Activated CD4-positive, alpha-beta T cell treated with anti-CD3 and anti-CD28 coated beads for 24 hours (primary cell): ENCODE measurements around the gene WNK1.
"Not testable (repeated sequence)": the region's sequence is repeated elsewhere in the genome, so short reads cannot be mapped to it uniquely, and the experiment has no call there.

Experiments
- DNase-seq, 2 donors: peaks; one replicate each; pipeline ENCODE4 v3.0.0-alpha.2; 2020; ENCODE audit warnings: low read depth in 2 of 2

Gene WNK1

DNA sequence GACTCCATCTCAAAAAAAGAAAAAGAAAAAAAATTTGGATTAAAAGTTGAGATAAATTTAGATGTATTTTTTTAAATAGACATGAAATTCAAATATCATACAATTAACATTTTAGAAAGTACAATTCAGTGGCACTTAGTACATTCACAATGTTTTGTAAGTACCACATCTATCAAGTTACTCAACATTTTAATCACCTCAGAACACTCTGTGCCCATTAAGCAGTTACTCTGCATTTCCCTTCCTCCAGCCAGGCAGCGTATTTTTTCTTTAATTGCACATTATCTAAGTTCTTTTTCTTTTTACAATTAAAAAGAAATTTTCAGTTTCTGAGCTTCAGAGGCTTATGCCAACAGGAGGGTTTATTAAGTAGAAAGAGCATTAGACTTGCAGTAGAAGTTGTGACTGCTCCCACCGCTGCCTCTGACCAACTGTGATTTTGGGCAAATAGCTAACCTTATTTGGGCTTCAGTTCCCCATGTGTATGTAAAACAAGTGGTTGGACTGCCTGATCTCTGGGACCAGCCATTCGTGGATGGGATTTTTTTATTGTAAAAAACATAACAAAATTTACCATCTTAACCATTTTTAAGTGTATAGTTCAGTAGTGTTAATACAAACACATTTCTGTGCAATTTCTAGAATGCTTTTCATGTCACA lies 65.7 kb downstream of the WNK1 start:
- DNase-seq = no peak

DNA sequence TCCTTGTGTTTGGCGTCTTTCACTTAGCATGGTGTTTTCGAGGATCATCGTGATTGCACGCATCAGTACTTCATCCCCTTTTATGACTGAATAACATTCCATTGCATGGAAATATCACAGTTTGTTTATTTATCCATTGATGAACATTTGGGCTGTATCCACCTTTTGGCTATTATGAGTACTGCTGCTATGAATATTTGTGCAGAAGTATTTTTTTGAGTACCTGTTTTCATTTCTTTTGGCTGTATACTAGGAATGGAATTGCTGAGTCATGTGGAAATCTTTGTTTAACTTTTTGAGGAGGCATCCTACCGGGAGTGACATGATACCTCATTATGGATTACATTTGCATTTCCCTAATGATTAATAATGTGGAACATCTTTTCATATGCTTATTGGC lies 66.4 kb downstream of the WNK1 start:
- DNase-seq = no peak

- no peak for DNase-seq
These were observed 68.0 kb downstream of the WNK1 start for GRCh38 chr12:820336-820735.

DNA sequence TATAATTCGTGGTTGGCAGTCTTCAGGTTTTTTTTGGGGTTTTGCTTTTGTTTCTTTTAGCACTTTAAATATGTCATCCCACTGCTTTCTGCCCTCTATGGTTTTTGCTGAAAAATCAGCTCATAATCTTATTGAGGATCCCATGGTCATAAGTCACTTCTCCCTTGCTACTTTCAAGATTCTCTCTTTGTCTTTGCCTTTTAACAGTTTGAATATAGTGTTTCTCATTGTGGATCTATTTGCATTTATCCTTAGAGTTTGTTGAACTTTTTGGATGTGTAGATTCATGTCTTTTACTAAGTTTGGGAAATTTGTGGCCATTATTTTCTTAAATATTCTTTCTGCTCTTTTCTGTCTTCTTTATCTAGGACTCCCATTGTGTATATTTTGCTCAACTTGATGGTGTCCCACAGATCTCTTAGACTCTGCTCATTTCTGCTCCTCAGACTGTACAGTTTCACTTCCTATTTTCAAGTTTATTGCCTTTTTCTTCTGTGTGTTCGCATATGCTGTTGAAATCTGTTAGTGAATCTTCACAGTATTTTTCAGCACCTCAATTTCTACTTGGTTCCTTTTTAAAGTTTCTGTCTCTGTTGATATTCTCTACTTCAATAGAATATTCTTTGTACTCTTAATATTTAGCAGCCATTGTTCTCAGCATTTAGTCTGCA lies 70.8 kb downstream of the WNK1 start:
- DNase-seq = no peak

DNA sequence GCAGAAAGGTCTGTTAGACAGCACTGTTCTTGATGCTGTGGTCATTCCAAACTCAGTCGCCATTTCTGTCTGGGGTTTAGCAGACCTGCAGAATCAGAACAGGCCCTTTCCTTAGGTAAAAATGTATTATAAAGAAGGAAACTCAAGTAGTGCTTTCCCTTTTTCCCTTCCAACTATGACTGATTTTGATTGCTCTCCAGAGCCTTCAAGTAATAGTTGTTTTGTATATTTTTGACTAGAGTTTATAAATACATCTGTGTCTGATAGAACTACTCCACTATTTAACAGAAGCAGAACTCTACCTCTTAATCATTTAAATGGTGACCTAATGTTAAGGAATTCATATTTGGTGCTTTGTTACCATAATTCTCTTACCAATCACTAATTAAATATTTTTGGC lies 74.0 kb downstream of the WNK1 start:
- DNase-seq = no peak

DNA sequence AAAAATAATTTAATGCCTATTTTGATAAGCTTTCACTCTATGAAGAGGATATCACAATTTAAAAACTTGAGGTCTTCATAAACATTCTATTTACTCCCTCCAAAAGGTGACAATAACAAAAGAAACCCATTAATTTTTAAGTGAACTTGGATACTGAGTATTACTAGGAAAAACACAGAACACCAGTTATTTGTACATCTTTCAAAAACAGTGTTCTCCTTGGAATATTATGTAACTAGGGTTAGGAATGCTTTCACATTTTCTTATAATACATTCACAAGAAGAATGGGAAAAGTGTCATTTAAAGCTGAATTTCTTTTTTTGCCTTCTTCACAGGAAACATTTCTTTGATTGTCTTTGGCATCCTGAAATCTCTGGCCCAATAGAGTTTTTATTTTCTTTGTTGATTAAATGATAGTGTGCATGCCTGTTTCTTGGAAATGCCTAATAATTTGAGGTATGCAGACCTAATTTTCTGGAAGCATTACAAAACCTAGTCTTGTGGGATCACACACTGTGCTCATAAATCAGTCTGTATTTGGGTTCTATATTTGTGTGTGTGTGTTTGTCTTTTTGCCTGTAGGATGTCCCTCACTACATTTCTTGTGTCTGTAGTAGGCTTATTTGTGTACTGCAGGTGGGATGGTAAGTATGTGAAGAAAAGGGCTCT lies 76.5 kb downstream of the WNK1 start:
- DNase-seq = no peak

- no peak for DNase-seq
These were observed 77.9 kb downstream of the WNK1 start for GRCh38 chr12:830111-830867.

- no peak for DNase-seq
These were observed 83.6 kb downstream of the WNK1 start for GRCh38 chr12:835754-836518.

GRCh38 chr12:836952-837351 lies 84.6 kb downstream of the WNK1 start:
- DNase-seq = no peak

DNA sequence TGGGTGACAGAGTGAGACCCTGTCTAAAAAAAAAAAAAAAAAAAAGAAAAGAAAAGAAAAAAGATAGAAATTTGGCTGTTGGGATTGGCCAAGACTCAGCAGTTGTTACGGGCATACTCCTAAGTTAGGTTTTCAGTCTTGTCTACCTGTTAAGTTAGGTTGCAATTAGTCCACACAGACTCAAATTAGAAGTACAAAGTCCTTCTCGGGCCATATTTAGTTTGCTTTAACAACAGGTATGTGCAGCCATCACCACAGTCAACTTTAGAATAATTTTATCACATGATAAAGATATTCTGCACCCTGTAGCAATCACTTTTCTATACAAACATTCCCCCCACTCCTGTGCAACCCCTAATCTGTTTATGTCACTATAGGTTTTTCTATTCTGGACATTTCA lies 85.2 kb downstream of the WNK1 start:
- no peak for DNase-seq

- no peak for DNase-seq
These were observed 91.2 kb downstream of the WNK1 start for GRCh38 chr12:843609-844008.

DNA sequence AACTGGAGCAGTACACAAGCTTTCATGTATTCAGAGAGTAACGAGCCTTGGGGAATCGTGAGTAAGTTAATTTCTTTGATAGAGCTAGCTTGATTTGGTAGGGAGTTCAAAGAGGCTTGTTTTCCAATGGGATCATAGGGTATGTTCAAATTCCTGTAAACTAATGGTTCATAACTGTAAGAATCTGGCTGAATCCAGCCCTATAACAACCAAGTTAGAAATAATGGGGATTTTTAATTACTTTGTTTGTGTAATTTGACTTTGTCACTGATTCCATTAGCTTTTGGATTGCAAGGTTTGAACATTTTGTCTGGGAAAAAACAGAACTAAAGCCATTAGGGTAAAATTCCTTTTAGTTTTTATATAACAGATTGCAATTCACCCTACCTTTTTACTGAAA lies 94.0 kb downstream of the WNK1 start:
- DNase-seq = no peak

DNA sequence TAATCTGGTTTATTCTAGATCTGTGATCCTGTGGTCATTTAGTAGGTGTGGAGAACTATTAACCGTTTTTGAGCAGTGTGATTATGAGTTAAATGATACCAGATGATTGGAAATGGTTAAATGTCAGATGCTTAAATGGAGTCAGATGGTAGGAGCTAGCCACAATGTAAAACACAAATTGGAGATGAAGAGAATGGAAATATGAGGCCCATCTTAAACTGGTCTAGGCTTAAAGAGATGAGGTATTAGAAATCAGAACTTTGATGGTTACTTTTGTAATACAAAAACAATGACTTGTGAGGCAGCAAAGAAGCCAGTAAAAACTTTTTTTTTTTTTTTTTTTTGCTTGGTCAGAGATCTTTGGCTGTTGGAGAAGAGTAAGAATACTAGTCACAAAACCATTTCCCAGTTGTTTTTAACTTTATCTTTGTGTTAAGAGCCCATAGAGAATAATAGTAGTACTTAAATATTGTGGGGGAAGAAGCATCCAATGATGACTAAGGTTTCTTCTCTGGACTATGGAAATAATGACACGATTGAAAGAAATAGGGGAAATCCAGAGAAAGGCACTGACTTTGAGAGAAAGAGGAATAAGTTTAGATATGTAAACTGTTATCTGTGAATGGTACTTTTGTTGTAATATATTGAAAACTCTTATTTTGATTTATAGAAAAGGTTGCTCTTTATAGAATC lies 95.9 kb downstream of the WNK1 start:
- DNase-seq = no peak

DNA sequence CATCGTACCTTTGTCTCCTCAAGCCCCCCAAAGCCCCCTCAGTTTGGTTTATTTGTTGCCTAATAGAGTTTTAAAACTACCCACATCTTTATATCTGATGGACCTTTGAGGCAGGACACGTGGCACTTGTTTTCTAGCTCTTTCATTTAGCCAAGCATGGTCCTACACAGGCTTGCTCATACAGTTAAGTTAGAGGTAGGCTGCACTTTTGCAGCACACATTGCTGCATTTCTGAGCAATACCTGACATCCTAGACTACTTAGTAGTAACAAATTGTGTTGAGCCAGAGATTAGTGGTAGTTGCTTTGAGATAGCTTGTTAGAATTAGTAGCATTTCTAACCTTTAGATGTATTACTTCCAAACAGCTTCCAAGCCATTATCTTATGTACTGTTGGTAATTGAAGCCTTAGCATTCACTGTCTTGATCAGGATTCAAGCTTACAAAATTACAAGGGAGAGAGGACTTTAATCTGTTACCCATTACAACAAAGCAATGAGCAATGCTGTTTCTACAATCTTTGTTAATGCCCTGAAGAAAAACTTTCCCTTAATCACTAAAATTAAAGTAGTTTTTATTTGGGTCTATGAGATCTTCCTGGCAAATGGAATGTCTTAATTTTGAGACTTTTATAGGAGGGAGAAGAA lies 96.6 kb downstream of the WNK1 start:
- no peak for DNase-seq

GRCh38 chr12:849733-850437 lies 97.5 kb downstream of the WNK1 start:
- not testable (repeated sequence) for DNase-seq

DNA sequence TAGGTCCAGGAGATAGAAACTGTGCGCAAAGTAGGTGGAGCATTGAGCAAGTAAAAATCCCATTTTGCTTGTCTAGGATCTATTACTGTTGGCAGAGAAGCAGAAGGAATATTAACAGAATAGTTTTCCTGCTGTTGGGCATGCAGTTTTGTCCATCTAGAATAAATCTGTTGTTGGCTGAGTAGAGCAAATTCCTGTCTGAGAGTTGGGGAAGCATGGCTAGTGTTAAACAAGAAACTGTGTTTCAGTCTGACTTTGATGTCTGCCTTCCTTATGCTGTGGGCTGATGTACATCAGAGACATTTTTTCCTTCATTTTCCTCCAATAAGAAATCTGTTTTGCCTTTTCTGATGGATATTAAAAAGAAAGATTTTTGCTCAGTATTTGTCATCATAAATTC lies 99.0 kb downstream of the WNK1 start:
- no peak for DNase-seq

DNA sequence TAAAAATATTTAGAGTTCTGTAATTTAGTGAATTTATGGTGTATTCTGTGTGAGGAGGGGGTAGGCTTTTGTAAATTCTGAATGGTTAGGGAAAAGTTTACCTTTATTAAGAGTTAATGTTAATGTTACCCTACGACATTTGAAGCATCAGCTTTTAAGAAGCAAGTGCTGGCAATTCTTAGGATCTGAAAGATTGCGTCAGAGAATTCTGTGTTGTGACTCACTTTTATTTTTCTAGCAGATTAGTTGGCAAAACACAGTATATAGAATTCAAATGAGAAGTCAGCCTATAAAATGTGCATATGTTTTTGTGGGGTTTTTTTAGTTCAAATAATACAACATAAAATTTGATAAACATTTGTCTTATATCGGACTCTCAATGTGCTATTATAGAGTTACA lies 99.5 kb downstream of the WNK1 start:
- DNase-seq = no peak

DNA sequence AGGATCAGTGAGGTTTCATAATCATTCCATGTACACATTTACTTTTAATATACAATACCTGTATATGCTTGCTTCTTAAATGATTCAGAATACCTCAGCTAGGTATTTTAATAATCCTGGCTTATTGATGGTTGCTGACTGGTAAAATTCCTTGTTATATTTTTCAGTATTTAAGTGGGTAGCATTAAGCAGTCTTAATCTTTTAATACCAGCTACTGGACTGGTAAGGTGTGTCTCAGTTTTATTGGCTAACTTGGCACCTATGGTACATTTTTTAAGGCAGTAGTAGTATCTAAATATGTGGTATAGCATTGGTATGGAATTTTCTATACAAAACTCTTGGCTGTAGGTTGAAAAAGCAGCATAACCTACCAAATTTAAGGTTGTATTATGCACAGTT lies 100.5 kb downstream of the WNK1 start:
- no peak for DNase-seq

GRCh38 chr12:857611-858010 lies 105.2 kb downstream of the WNK1 start:
- DNase-seq = no peak

DNA sequence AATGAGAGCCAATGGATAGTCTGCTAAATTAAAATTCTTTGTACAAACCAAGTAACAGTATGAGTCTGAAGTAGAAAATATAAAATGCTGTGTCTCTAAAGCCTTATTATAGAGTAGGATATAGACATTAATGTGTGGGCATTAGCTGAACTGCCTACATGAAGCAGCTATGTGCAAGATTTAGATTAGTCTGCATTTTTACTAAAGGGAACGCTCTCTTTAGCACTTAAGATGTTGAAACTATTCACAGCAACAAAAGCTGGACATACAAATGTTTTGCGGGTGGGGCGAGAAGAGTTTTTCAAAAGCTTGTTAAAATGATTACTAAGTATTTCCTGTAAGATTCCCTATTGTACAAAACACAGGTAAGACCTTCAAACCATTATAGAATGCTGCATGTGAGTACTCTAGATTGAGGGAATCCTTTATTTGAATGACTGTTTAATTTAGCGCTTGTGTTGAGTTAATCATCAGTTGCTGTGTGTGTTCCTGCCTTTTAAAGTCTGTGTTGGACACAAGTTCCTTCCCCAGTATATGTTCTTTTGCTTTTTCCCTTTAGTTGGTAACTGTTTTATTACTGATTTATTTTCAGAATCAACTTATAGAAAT lies 110.0 kb downstream of the WNK1 start:
- DNase-seq = no peak
